Prostate gland (tissue), 2 donors: ENCODE results near the gene PDZRN4.

Experiments
- POLR2A ChIP-seq: fragments of 450-650 bp; IDR thresholded peaks from one replicate; pipeline ENCODE4 v1.6.1; 2016; ENCODE audit warnings: antibody characterized with exemption, mild to moderate bottlenecking
- POLR2AphosphoS5 ChIP-seq: sonication (generic); formaldehyde crosslinking; IDR thresholded peaks from one replicate; pipeline ENCODE4 v1.6.1; 2017; ENCODE audit warnings: antibody characterized with exemption
- TF ChIP-seq, protein P1 (sequence below), 4 experiments: fragments of 200-600 bp in 2 of 4; fragments of 450-650 bp in 2 of 4; sonication (generic) in 2 of 4; IDR thresholded peaks; 1 replicate in 3 of 4; 2 replicates in 1 of 4; pipeline ENCODE4 v1.5.1; 2016 to 2019; ENCODE audit warnings: antibody characterized with exemption in 4 of 4, mild to moderate bottlenecking in 2 of 4, moderate library complexity in 2 of 4

GRCh38 chr12:41573445-41573844 lies 385.3 kb downstream of the PDZRN4 start:
- TF ChIP-seq, protein P1, sequence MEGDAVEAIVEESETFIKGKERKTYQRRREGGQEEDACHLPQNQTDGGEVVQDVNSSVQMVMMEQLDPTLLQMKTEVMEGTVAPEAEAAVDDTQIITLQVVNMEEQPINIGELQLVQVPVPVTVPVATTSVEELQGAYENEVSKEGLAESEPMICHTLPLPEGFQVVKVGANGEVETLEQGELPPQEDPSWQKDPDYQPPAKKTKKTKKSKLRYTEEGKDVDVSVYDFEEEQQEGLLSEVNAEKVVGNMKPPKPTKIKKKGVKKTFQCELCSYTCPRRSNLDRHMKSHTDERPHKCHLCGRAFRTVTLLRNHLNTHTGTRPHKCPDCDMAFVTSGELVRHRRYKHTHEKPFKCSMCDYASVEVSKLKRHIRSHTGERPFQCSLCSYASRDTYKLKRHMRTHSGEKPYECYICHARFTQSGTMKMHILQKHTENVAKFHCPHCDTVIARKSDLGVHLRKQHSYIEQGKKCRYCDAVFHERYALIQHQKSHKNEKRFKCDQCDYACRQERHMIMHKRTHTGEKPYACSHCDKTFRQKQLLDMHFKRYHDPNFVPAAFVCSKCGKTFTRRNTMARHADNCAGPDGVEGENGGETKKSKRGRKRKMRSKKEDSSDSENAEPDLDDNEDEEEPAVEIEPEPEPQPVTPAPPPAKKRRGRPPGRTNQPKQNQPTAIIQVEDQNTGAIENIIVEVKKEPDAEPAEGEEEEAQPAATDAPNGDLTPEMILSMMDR (IDR thresholded peaks at IDR 0.05): no peak
- TF ChIP-seq POLR2A: no peak
- TF ChIP-seq POLR2AphosphoS5: no peak
